CD4-positive, alpha-beta memory T cell (primary cell): ENCODE results near the gene ADGRL3. TPM values are rescaled to one million over a fixed set of nuclear protein-coding genes. Genes with fewer than 3 reads are reported as not detected.

Experiments used
- CTCF ChIA-PET: fragments of 350-600 bp; sonication (Branson Sonifier 250); formaldehyde crosslinking; loops from one replicate; lab custom pipeline; 2021; ENCODE audit warnings: inconsistent platforms; ENCODE audit not compliant: partially characterized antibody; lab: Charles Lee
- POLR2A ChIA-PET: fragments of 350-600 bp; sonication (Branson Sonifier 250); formaldehyde crosslinking; loops from one replicate; lab custom pipeline; 2021; ENCODE audit not compliant: partially characterized antibody; lab: Charles Lee
- DNase-seq, 5 donors: peaks; one replicate each; pipeline versions ENCODE4 v3.0.0 to v3.0.0-alpha.2; 2020 to 2022; ENCODE audit warnings: mixed read lengths in 1 of 5
- H3K27ac ChIP-seq: one replicate; pipeline ENCODE4 v1.7.0; 2013; ENCODE audit warnings: low read depth, low read length
- H3K27me3 ChIP-seq: 2 replicates; pipeline ENCODE4 v1.7.0; 2013; ENCODE audit warnings: mild to moderate bottlenecking, low read length, moderate library complexity; ENCODE audit not compliant: insufficient read depth
- H3K36me3 ChIP-seq: 2 replicates; pipeline ENCODE4 v1.7.0; 2013; ENCODE audit warnings: mild to moderate bottlenecking, low read length, moderate library complexity; ENCODE audit not compliant: insufficient read depth
- H3K4me1 ChIP-seq: 2 replicates; pipeline ENCODE4 v1.7.0; 2013; ENCODE audit warnings: mild to moderate bottlenecking, low read length, moderate library complexity; ENCODE audit not compliant: insufficient read depth
- H3K4me3 ChIP-seq, 2 donors: one replicate each; pipeline ENCODE4 v1.7.0; 2013; ENCODE audit warnings: low read length in 2 of 2, mild to moderate bottlenecking in 1 of 2
- H3K9me3 ChIP-seq, 2 donors: one replicate each; pipeline ENCODE4 v1.7.0; 2013; ENCODE audit warnings: low read length in 2 of 2, control low read depth in 1 of 2; ENCODE audit not compliant: control insufficient read depth in 1 of 2
- H3K27ac Mint-ChIP-seq, 7 donors: one replicate each; pipeline ENCODE4 v1.8.0; 2020 to 2021; ENCODE audit warnings: mixed read lengths in 7 of 7, mild to moderate bottlenecking in 6 of 7, inconsistent platforms in 3 of 7, moderate library complexity in 3 of 7
- H3K27me3 Mint-ChIP-seq, 2 donors: one replicate each; pipeline ENCODE4 v1.8.0; 2020 to 2021; ENCODE audit warnings: mixed read lengths in 2 of 2
- H3K36me3 Mint-ChIP-seq, 2 donors: one replicate each; pipeline ENCODE4 v1.8.0; 2020 to 2021; ENCODE audit warnings: mixed read lengths in 2 of 2, inconsistent platforms in 1 of 2, mild to moderate bottlenecking in 1 of 2
- H3K4me1 Mint-ChIP-seq, 4 donors: one replicate each; pipeline ENCODE4 v1.8.0; 2020 to 2021; ENCODE audit warnings: mixed read lengths in 4 of 4, mild to moderate bottlenecking in 1 of 4
- H3K4me3 Mint-ChIP-seq, 8 donors: one replicate each; pipeline ENCODE4 v1.8.0; 2020 to 2021; ENCODE audit warnings: mixed read lengths in 8 of 8, mild to moderate bottlenecking in 7 of 8, moderate library complexity in 6 of 8, inconsistent platforms in 3 of 8
- H3K9me3 Mint-ChIP-seq, 8 donors: one replicate each; pipeline ENCODE4 v1.8.0; 2020 to 2021; ENCODE audit warnings: mixed read lengths in 8 of 8, mild to moderate bottlenecking in 5 of 8, inconsistent platforms in 3 of 8, moderate library complexity in 1 of 8
- intact Hi-C: fragments of 100-400 bp; cut with micrococcal nuclease; formaldehyde crosslinking; loops from one replicate; pipeline ENCODE4 v1.15.1; 2023
- polyA plus RNA-seq, 2 donors: library from polyadenylated mRNA; unstranded; fragments of 300-500 nt; fragmentation: Illumina TruSeq; gene quantifications; one replicate each; pipeline ENCODE4 v1.2.3, GENCODE V29; 2021
- total RNA-seq, 2 experiments: library from RNA; stranded (reverse); gene quantifications; one replicate each; pipeline ENCODE4 v1.2.3, GENCODE V29; 2021

ADGRL3 gene
- total and polyA plus RNA-seq, 4 experiments from 2014 or later: not detected

- no peaks in the 10 kb centered on the region for H3K27me3 Mint-ChIP-seq
- H3K27me3 ChIP-seq: no peaks in the 10 kb centered on the region
- H3K36me3 Mint-ChIP-seq: no peaks in the 10 kb centered on the region
- no peaks in the 10 kb centered on the region for H3K4me1 Mint-ChIP-seq
- no peak overlapping the region for H3K27ac Mint-ChIP-seq
- no peaks in the 10 kb centered on the region for H3K9me3 ChIP-seq
- POLR2A ChIA-PET: no interaction called here
- peaks cover 0 to 8% (median 5%) of the 10 kb centered on the region in 8 donors for H3K9me3 Mint-ChIP-seq
- no peak for DNase-seq
- CTCF ChIA-PET: no interaction called here
- no peak overlapping the region for H3K4me3 Mint-ChIP-seq
- no peak overlapping the region for H3K4me3 ChIP-seq
- no peaks in the 10 kb centered on the region for H3K36me3 ChIP-seq
- H3K4me1 ChIP-seq: no peaks in the 10 kb centered on the region
- intact Hi-C loops: no loop called here
- H3K27ac ChIP-seq: no peak overlapping the region
Observed at GRCh38 chr4:61245069-61245714, 45.1 kb downstream of the ADGRL3 start.

GRCh38 chr4:61246034-61246433 is 45.9 kb downstream of the ADGRL3 start:
- Mint-ChIP-seq H3K36me3 (no peaks in the 10 kb centered on the region), H3K4me1 (no peaks in the 10 kb centered on the region)
- CTCF ChIA-PET: no interaction called here

GRCh38 chr4:61248705-61249104 is 48.6 kb downstream of the ADGRL3 start:
- DNase-seq: no peak
- Mint-ChIP-seq H3K4me3 (no peak overlapping the region), H3K27me3 (no peaks in the 10 kb centered on the region), H3K36me3 (no peaks in the 10 kb centered on the region), H3K4me1 (no peaks in the 10 kb centered on the region), H3K27ac (no peak overlapping the region), H3K9me3 (peaks cover 0 to 11% (median 5%) of the 10 kb centered on the region in 8 donors)
- no peaks in the 10 kb centered on the region for H3K27me3 ChIP-seq
- no peak overlapping the region for H3K4me3 ChIP-seq
- H3K9me3 ChIP-seq: no peaks in the 10 kb centered on the region
- POLR2A ChIA-PET: no interaction called here
- no peak overlapping the region for H3K27ac ChIP-seq
- intact Hi-C loops: no loop called here
- no peaks in the 10 kb centered on the region for H3K4me1 ChIP-seq
- H3K36me3 ChIP-seq: no peaks in the 10 kb centered on the region
- CTCF ChIA-PET: no interaction called here

More at GRCh38 chr4:61246034-61246433, 45.9 kb downstream of the ADGRL3 start:
- Mint-ChIP-seq H3K27ac (no peak overlapping the region), H3K27me3 (no peaks in the 10 kb centered on the region), H3K4me3 (no peak overlapping the region), H3K9me3 (peaks cover 0 to 11% (median 6%) of the 10 kb centered on the region in 8 donors)
- H3K4me1 ChIP-seq: no peaks in the 10 kb centered on the region
- H3K27ac ChIP-seq: no peak overlapping the region
- intact Hi-C loops: no loop called here
- DNase-seq: no peak
- no peaks in the 10 kb centered on the region for H3K36me3 ChIP-seq
- no peak overlapping the region for H3K4me3 ChIP-seq
- no peaks in the 10 kb centered on the region for H3K27me3 ChIP-seq
- POLR2A ChIA-PET: no interaction called here
- H3K9me3 ChIP-seq: no peaks in the 10 kb centered on the region

GRCh38 chr4:61251129-61251528 is 51.0 kb downstream of the ADGRL3 start:
- CTCF ChIA-PET: no interaction called here

GRCh38 chr4:61254406-61254805 is 54.3 kb downstream of the ADGRL3 start:
- intact Hi-C loops: no loop called here
- Histone ChIP-seq H3K4me3 (no peak overlapping the region), H3K4me1 (no peaks in the 10 kb centered on the region), H3K36me3 (no peaks in the 10 kb centered on the region), H3K9me3 (no peaks in the 10 kb centered on the region), H3K27me3 (no peaks in the 10 kb centered on the region), H3K27ac (no peak overlapping the region)
- no peak overlapping the region for H3K4me3 Mint-ChIP-seq
- no peaks in the 10 kb centered on the region for H3K4me1 Mint-ChIP-seq
- H3K36me3 Mint-ChIP-seq: no peaks in the 10 kb centered on the region
- POLR2A ChIA-PET: no interaction called here
- no peak for DNase-seq
- H3K27ac Mint-ChIP-seq: no peak overlapping the region
- H3K27me3 Mint-ChIP-seq: no peaks in the 10 kb centered on the region
- H3K9me3 Mint-ChIP-seq: peaks cover 0 to 20% (median 8%) of the 10 kb centered on the region in 8 donors
- CTCF ChIA-PET: no interaction called here

More at GRCh38 chr4:61251129-61251528, 51.0 kb downstream of the ADGRL3 start:
- no peaks in the 10 kb centered on the region for H3K4me1 Mint-ChIP-seq
- H3K4me3 Mint-ChIP-seq: no peak overlapping the region
- H3K36me3 Mint-ChIP-seq: no peaks in the 10 kb centered on the region
- H3K4me3 ChIP-seq: no peak overlapping the region
- no peaks in the 10 kb centered on the region for H3K4me1 ChIP-seq
- H3K27ac ChIP-seq: no peak overlapping the region
- POLR2A ChIA-PET: no interaction called here
- no peaks in the 10 kb centered on the region for H3K27me3 ChIP-seq
- no peak for DNase-seq
- no peak overlapping the region for H3K27ac Mint-ChIP-seq
- no peaks in the 10 kb centered on the region for H3K27me3 Mint-ChIP-seq
- intact Hi-C loops: no loop called here
- H3K9me3 ChIP-seq: no peaks in the 10 kb centered on the region
- no peaks in the 10 kb centered on the region for H3K36me3 ChIP-seq
- H3K9me3 Mint-ChIP-seq: peaks cover 0 to 17% (median 7%) of the 10 kb centered on the region in 8 donors

GRCh38 chr4:61273233-61273632 is 73.1 kb downstream of the ADGRL3 start:
- ChIA-PET POLR2A (no interaction called here), CTCF (no interaction called here)
- H3K4me1 ChIP-seq: no peaks in the 10 kb centered on the region
- H3K27me3 ChIP-seq: no peaks in the 10 kb centered on the region
- no peak overlapping the region for H3K27ac ChIP-seq
- H3K36me3 ChIP-seq: no peaks in the 10 kb centered on the region
- Mint-ChIP-seq H3K4me3 (no peak overlapping the region), H3K9me3 (peaks cover 0 to 14% (median 2%) of the 10 kb centered on the region in 8 donors), H3K27ac (no peak overlapping the region), H3K36me3 (no peaks in the 10 kb centered on the region), H3K4me1 (no peaks in the 10 kb centered on the region), H3K27me3 (no peaks in the 10 kb centered on the region)
- no peaks in the 10 kb centered on the region for H3K9me3 ChIP-seq
- DNase-seq: no peak
- intact Hi-C loops: no loop called here
- no peak overlapping the region for H3K4me3 ChIP-seq

GRCh38 chr4:61274286-61274685 is 74.2 kb downstream of the ADGRL3 start:
- H3K36me3 Mint-ChIP-seq: no peaks in the 10 kb centered on the region
- no peaks in the 10 kb centered on the region for H3K27me3 ChIP-seq
- H3K9me3 Mint-ChIP-seq: peaks cover 0 to 11% (median 3%) of the 10 kb centered on the region in 8 donors
- no peaks in the 10 kb centered on the region for H3K36me3 ChIP-seq
- H3K27me3 Mint-ChIP-seq: no peaks in the 10 kb centered on the region
- no peak overlapping the region for H3K4me3 ChIP-seq
- H3K9me3 ChIP-seq: no peaks in the 10 kb centered on the region
- no peak overlapping the region for H3K4me3 Mint-ChIP-seq
- H3K27ac ChIP-seq: no peak overlapping the region
- ChIA-PET POLR2A (no interaction called here), CTCF (no interaction called here)
- intact Hi-C loops: no loop called here
- no peaks in the 10 kb centered on the region for H3K4me1 ChIP-seq
- H3K27ac Mint-ChIP-seq: no peak overlapping the region
- DNase-seq: no peak
- no peaks in the 10 kb centered on the region for H3K4me1 Mint-ChIP-seq
